Uterine smooth muscle cell (primary cell): ENCODE results near the gene POLE. TPM values are rescaled to one million over a fixed set of nuclear protein-coding genes. Genes with fewer than 3 reads are reported as not detected.

ENCODE experiments used
- total RNA-seq: library from RNA; depleted of rRNA; stranded (reverse); fragments of >200 nt; gene quantifications from 2 replicates; pipeline ENCODE4 v1.2.3, GENCODE V29; 2014

POLE gene
- 16.4 and 49.5 TPM in 2 replicates for total RNA-seq

GRCh38 chr12:132687211-132688164 is at the start of gene POLE, which contains the start of gene PXMP2:
POLE (minus strand) TSS chr12:132687342; CDS start chr12:132687315, 27 bp downstream.
PXMP2 (plus strand) TSS chr12:132687587; CDS start chr12:132687671, 84 bp downstream.

DNA sequence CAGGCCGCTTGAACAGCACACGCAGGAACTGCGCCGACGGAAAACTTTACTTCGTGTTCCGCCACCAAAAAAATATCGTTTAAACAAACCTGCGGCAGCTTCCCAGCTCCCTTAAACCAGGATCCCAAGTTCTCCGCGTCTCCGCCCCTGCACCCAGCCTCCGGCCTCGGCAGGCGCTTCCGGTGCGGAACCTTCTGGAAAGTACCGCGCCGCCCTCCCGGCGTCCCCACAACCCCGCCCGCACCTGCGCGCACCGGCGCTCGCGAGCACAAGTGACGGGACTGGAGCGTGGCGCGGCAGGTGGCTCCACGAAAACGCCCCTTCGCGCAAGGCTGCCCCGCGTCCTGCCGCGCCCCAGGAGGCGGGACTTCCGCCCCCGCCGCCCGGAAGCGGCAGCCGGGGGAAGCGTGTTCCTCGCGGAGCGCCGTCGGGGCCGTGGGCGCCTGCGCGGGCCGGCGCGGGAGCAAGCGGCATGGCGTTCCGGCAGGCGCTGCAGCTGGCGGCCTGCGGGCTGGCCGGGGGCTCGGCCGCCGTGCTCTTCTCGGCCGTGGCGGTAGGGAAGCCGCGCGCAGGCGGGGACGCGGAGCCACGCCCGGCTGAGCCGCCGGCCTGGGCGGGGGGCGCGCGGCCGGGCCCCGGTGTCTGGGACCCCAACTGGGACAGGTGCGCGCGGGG is 23.4 kb upstream of the POLE start, which contains the start of gene PGAM5:
Gene PGAM5, plus strand, starts transcription at position 438 of the 675 bp plus-strand sequence. Its CDS starts 35 bp downstream, at position 473.

GRCh38 chr12:132618683-132619043 is 68.5 kb downstream of the POLE start, which contains the start of gene P2RX2:
P2RX2 (plus strand) TSS chr12:132618776; CDS start chr12:132618817, 41 bp downstream.

DNA sequence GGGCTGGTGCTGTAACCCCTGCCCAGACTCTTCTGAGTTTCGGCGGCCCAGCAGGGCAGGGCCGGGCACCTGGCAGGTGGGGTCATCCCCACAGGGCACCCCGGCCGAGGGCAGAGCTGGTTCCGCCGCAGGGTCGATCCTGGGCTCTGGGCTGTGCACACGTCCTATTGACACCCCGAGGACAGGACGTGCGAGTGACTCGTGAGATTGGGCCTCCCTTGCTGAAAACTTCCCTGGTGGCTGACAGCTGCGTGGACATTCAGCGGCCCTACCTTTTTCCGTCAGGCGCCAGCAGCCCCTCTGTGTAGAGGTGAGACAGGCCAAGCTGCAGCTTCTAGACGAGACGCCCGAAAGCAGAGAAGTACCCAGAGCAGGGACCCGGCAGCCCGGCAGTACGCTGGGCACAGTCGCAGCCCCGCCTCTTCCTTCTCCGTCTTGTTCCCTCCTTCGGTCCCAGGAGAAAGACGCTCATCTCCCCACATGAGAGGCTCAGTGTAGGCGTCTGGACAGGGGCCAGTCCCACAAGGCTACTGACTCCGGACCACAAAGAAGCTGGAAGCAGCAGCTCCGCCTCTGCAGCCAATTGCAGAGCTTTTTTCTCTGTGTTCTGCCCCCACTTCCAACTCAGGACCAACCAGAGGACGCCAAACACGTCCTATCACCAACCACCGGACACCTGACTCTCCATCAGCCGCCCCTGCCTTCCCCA is 76.9 kb downstream of the POLE start, which contains the start of gene LRCOL1:
Gene LRCOL1, minus strand, starts transcription at position 532 of the 709 bp plus-strand sequence. CDS start 4,331 bp downstream, outside the sequence.

Other genes with a start within 250 kb of the POLE start
- 2.0 and 2.1 TPM in 2 replicates for gene FBRSL1, start 197.2 kb downstream of the POLE start, total RNA-seq
- gene LRCOL1, start 76.8 kb downstream of the POLE start, total RNA-seq: 0.33 and 0.37 TPM in 2 replicates
- gene P2RX2, start 68.6 kb downstream of the POLE start, total RNA-seq: not detected in 2 replicates
- gene PXMP2, start 245 bp upstream of the POLE start, total RNA-seq: 9.8 and 12.9 TPM in 2 replicates
- gene PGAM5, start 23.5 kb upstream of the POLE start, total RNA-seq: 39.2 and 57.0 TPM in 2 replicates
- 65.1 and 82.7 TPM in 2 replicates for gene ANKLE2, start 74.5 kb upstream of the POLE start, total RNA-seq
- 195 and 237 TPM in 2 replicates for gene GOLGA3, start 141.5 kb upstream of the POLE start, total RNA-seq
- 34.0 and 35.5 TPM in 2 replicates for gene CHFR, start 200.3 kb upstream of the POLE start, total RNA-seq